Measurements from ENCODE around the gene FNDC1.

DNA sequence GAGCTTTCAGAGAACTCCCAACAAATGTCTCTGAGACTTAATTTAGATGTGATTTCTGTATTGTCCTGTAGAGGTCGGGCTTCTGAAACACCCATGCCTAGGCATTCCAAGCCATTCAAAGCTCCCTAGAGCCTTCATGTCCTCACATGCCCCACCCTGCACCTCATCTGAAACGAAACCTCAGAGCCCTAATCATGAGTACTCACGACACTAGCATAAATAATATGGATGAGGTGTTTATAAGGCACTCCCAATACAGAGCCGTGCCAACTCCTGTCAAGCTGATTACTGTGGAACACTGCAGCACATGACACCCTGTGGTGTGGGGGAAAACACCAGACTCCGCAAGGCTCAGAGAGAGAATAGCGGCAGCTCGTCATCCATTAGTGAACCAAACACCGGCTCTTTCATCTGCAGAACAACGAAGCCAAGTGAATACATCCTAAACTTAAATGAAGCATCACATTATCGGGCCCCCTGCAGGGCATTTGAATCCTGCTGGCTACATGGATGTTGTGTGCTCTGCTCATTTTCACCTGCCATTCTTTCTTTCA lies 83.8 kb downstream of the FNDC1 start:
- TF ChIP-seq POLR2A (IDR thresholded peaks at IDR 0.05; ENCODE audit: low read depth, low read length) (no peak), POLR2AphosphoS5 (IDR thresholded peaks at IDR 0.05; ENCODE audit: low read depth, low read length) (no peak), TAF1 (IDR thresholded peaks at IDR 0.05; ENCODE audit: low read depth, low read length) (no peak)

All from GM12891 (cell line).